IMR-90 (cell line): ENCODE results near the gene ELOA.

Source experiments
- BHLHE40 ChIP-seq: fragments of 150-350 bp; IDR thresholded peaks from 2 replicates; pipeline ENCODE4 v1.6.1; 2016; ENCODE audit warnings: mild to moderate bottlenecking, low read depth, low read length
- CEBPB ChIP-seq: IDR thresholded peaks from 2 replicates; pipeline ENCODE4 v1.6.1; 2012; ENCODE audit warnings: low read depth, low read length, improper control_type of control experiment
- CTCF ChIP-seq: conservative IDR thresholded peaks from 2 replicates; pipeline ENCODE4 v1.5.1; 2012; ENCODE audit warnings: mild to moderate bottlenecking, low read depth, low read length, improper control_type of control experiment
- ELK1 ChIP-seq: fragments of 150-350 bp; IDR thresholded peaks from 2 replicates; pipeline ENCODE4 v1.6.1; 2016; ENCODE audit warnings: low read depth, mild to moderate bottlenecking, low read length, moderate library complexity, borderline replicate concordance
- MAFK ChIP-seq: IDR thresholded peaks from 2 replicates; pipeline ENCODE4 v1.6.1; 2012; ENCODE audit warnings: low read depth, low read length, improper control_type of control experiment
- MAZ ChIP-seq: IDR thresholded peaks from 2 replicates; pipeline ENCODE4 v1.6.1; 2012; ENCODE audit warnings: low read depth, mild to moderate bottlenecking, low read length, improper control_type of control experiment, moderate library complexity, borderline replicate concordance
- MXI1 ChIP-seq: IDR thresholded peaks from 2 replicates; pipeline ENCODE4 v1.6.1; 2012; ENCODE audit warnings: low read depth, mild to moderate bottlenecking, low read length, moderate library complexity, borderline replicate concordance
- POLR2A ChIP-seq: IDR thresholded peaks from 2 replicates; pipeline ENCODE4 v1.6.1; 2012; ENCODE audit warnings: mild to moderate bottlenecking, low read depth, low read length
- RAD21 ChIP-seq: IDR thresholded peaks from 2 replicates; pipeline ENCODE4 v1.6.1; 2012; ENCODE audit warnings: low read length, improper control_type of control experiment
- SMC3 ChIP-seq: fragments of 150-350 bp; IDR thresholded peaks from 2 replicates; pipeline ENCODE4 v1.6.1; 2016; ENCODE audit warnings: low read depth, mild to moderate bottlenecking, antibody characterized with exemption, low read length, moderate library complexity
- USF2 ChIP-seq: fragments of 150-350 bp; IDR thresholded peaks from 2 replicates; pipeline ENCODE4 v1.6.1; 2017; ENCODE audit warnings: mild to moderate bottlenecking, antibody characterized with exemption, low read length, low read depth

- TF ChIP-seq ELK1 = no peak
- TF ChIP-seq CTCF = peak; percentile 90
- no peak for TF ChIP-seq BHLHE40
- TF ChIP-seq MAFK = 0 out of 2 replicates have a peak, but pooled peaks have one; percentile 3
- TF ChIP-seq SMC3 = peak; percentile 84
- TF ChIP-seq RAD21 = peak; percentile 86
- TF ChIP-seq POLR2A = no peak
- no peak for TF ChIP-seq USF2
- no peak for TF ChIP-seq MXI1
- no peak for TF ChIP-seq CEBPB
- TF ChIP-seq MAZ = no peak
Measured at GRCh38 chr1:23772049-23772853, 29.0 kb downstream of the ELOA start.
